ENCODE data around the gene PTPRJ. TPM values are rescaled to one million over a fixed set of nuclear protein-coding genes. Genes with fewer than 3 reads are reported as not detected.

Gene PTPRJ
- total and polyA plus RNA-seq, 2 donors (not counting 1 experiment from before 2014, with no cell fraction given), result 11.2 to 20.0 TPM

DNA sequence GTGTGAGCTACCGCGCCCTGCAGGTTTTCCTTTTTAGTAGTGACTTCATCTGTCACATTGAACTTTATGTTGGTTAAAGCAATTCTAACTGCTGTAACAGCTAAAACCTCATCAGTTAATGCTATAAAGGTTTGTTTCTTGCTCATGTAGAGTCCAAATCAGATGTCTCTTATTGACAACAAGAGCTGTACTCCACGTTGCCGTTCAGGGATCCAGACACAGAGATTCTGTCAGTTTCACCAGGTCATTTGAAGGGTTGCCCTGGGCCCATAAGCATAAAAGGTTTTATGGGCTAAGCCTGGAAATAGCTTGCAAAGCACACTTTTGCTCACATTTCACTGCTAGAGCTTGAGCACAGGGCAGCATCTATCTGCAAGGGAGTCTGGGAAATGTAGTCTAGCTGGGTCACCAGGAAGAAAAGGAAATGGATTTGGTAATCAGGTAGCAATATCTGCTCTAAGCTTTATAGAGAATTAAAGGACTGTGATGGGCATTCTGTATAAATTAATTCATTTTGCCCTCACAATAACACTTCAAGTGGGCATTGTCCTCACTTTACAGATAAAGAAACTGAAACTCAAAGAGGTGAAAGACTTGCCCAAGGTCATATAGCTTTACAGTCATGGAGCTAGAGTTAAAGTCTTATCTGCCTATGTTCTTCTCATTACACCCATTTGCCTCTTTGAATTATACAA lies 25.2 kb upstream of the PTPRJ start:
- no peak for ATAC-seq (ENCODE audit: low read depth)
- H3K27me3 Mint-ChIP-seq, result no peaks in the 10 kb centered on the region

DNA sequence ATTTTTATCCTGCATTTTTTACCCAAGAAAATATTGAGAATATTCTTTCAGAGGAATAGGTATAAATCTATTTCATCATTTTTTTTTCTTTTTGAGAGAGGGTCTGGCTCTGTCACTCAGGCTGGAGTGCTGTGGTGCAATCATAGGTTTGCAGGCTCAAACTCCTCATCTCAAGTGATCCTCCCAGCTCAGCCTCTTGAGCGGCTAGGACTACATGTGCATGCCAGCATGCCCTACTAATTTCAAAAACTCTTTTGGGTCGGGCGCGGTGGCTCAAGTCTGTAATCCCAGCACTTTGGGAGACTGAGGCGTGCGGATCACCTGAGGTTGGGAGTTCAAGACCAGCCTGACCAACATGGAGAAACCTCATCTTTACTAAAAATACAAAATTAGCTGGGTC lies 20.3 kb upstream of the PTPRJ start:
- 86% methylated on average over 1 of the region's 6 CpGs for WGBS (ENCODE audit: insufficient coverage)
- H3K79me2 ChIP-seq (ENCODE audit: control insufficient read depth, insufficient read depth, low read length), result no peaks in the 10 kb centered on the region
- TF ChIP-seq EZH2 (IDR thresholded peaks at IDR 0.05; ENCODE audit: borderline replicate concordance, insufficient read depth, low read depth, low read length, poor library complexity, severe bottlenecking), result no peak
- TF ChIP-seq, protein P1, sequence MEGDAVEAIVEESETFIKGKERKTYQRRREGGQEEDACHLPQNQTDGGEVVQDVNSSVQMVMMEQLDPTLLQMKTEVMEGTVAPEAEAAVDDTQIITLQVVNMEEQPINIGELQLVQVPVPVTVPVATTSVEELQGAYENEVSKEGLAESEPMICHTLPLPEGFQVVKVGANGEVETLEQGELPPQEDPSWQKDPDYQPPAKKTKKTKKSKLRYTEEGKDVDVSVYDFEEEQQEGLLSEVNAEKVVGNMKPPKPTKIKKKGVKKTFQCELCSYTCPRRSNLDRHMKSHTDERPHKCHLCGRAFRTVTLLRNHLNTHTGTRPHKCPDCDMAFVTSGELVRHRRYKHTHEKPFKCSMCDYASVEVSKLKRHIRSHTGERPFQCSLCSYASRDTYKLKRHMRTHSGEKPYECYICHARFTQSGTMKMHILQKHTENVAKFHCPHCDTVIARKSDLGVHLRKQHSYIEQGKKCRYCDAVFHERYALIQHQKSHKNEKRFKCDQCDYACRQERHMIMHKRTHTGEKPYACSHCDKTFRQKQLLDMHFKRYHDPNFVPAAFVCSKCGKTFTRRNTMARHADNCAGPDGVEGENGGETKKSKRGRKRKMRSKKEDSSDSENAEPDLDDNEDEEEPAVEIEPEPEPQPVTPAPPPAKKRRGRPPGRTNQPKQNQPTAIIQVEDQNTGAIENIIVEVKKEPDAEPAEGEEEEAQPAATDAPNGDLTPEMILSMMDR (IDR thresholded peaks at IDR 0.05), result no peak
- H3K27ac ChIP-seq (ENCODE audit: low read length in 2 of 2), result no peak overlapping the region
- ATAC-seq (ENCODE audit: low read depth), result no peak
- no peaks in the 10 kb centered on the region for H3K27me3 Mint-ChIP-seq
- peaks cover 4 to 7% of the 10 kb centered on the region in 2 donors for H3K4me1 ChIP-seq (ENCODE audit: control insufficient read depth in 2 of 2, insufficient read depth in 2 of 2, low read length in 2 of 2)
- no peaks in the 10 kb centered on the region for H4K20me1 ChIP-seq (ENCODE audit: control insufficient read depth, insufficient read depth, low read length, poor library complexity, severe bottlenecking)
- intact Hi-C loops (cut with micrococcal nuclease), result no loop called here
- H3K9ac ChIP-seq (ENCODE audit: low read length), result no peak overlapping the region
- H3K36me3 ChIP-seq (replicated peaks in 1 of 2; ENCODE audit: control extremely low read depth in 1 of 2, control insufficient read depth in 1 of 2, extremely low read depth in 1 of 2, insufficient read depth in 2 of 2, low read length in 1 of 2), result no peaks in the 10 kb centered on the region
- no peaks in the 10 kb centered on the region for H3K9me3 Mint-ChIP-seq (ENCODE audit: insufficient read depth)
- H3K4me3 Mint-ChIP-seq, result no peak overlapping the region
- no peak overlapping the region for H3K4me3 ChIP-seq (ENCODE audit: control extremely low read depth in 1 of 5, extremely low read depth in 1 of 5, insufficient read depth in 1 of 5, low read depth in 2 of 5, low read length in 4 of 5)
- H3K9me3 ChIP-seq (ENCODE audit: control extremely low read depth in 1 of 3, control insufficient read depth in 2 of 3, insufficient read depth in 1 of 3, low read length in 2 of 3), result peaks cover 0 to 4% (median 0%) of the 10 kb centered on the region in 3 donors
- H3K27ac Mint-ChIP-seq, result no peak overlapping the region
- H3K4me2 ChIP-seq (replicated peaks; ENCODE audit: low read depth, low read length, poor library complexity, severe bottlenecking), result no peak overlapping the region
- POLR2A ChIA-PET, result interaction anchor here (1.0 kb wide), 1 partner anchor 95 kb away, joined by 3 read pairs; no protein-coding TSS in a partner anchor
- CTCF ChIA-PET, result no interaction called here
- no peak overlapping the region for H2AFZ ChIP-seq (ENCODE audit: insufficient read depth, low read depth, low read length, poor library complexity, severe bottlenecking)
- no peak for DNase-seq
- no peaks in the 10 kb centered on the region for H3K27me3 ChIP-seq (replicated peaks in 1 of 4; ENCODE audit: control extremely low read depth in 1 of 4, control insufficient read depth in 3 of 4, insufficient read depth in 4 of 4, low read length in 3 of 4)
- H3K4me1 Mint-ChIP-seq, result peaks cover 10% of the 10 kb centered on the region

More for the DNA sequence above, 25.2 kb upstream of the PTPRJ start:
- TF ChIP-seq, protein P1 (IDR thresholded peaks at IDR 0.05), result no peak
- TF ChIP-seq EZH2 (IDR thresholded peaks at IDR 0.05; ENCODE audit: borderline replicate concordance, insufficient read depth, low read depth, low read length, poor library complexity, severe bottlenecking), result no peak
- ChIA-PET CTCF (interaction anchor here (1.2 to 1.5 kb wide), 3 partner anchors 10 to 154 kb away, joined by 3 to 8 read pairs (median 5); no protein-coding TSS in a partner anchor), POLR2A (interaction anchor here (0.6 to 1.3 kb wide), 3 partner anchors 9 to 150 kb away, joined by 3 read pairs; no protein-coding TSS in a partner anchor)
- Histone ChIP-seq H3K4me3 (ENCODE audit: control extremely low read depth in 1 of 5, extremely low read depth in 1 of 5, insufficient read depth in 1 of 5, low read depth in 2 of 5, low read length in 4 of 5) (no peak overlapping the region), H3K36me3 (replicated peaks in 1 of 2; ENCODE audit: control extremely low read depth in 1 of 2, control insufficient read depth in 1 of 2, extremely low read depth in 1 of 2, insufficient read depth in 2 of 2, low read length in 1 of 2) (no peaks in the 10 kb centered on the region), H4K20me1 (ENCODE audit: control insufficient read depth, insufficient read depth, low read length, poor library complexity, severe bottlenecking) (no peaks in the 10 kb centered on the region), H3K4me2 (replicated peaks; ENCODE audit: low read depth, low read length, poor library complexity, severe bottlenecking) (no peak overlapping the region), H3K79me2 (ENCODE audit: control insufficient read depth, insufficient read depth, low read length) (no peaks in the 10 kb centered on the region), H3K9ac (ENCODE audit: low read length) (no peak overlapping the region), H3K4me1 (ENCODE audit: control insufficient read depth in 2 of 2, insufficient read depth in 2 of 2, low read length in 2 of 2) (peaks cover 14 to 19% of the 10 kb centered on the region in 2 donors), H3K27ac (ENCODE audit: low read length in 2 of 2) (peak overlapping the region in 1 of 2 donors; percentile 31), H3K27me3 (replicated peaks in 1 of 4; ENCODE audit: control extremely low read depth in 1 of 4, control insufficient read depth in 3 of 4, insufficient read depth in 4 of 4, low read length in 3 of 4) (no peaks in the 10 kb centered on the region), H2AFZ (ENCODE audit: insufficient read depth, low read depth, low read length, poor library complexity, severe bottlenecking) (no peak overlapping the region), H3K9me3 (ENCODE audit: control extremely low read depth in 1 of 3, control insufficient read depth in 2 of 3, insufficient read depth in 1 of 3, low read length in 2 of 3) (no peaks in the 10 kb centered on the region)
- 93% methylated on average over 2 of the region's 4 CpGs for WGBS (ENCODE audit: insufficient coverage)
- peak overlapping the region; percentile 53 for H3K27ac Mint-ChIP-seq
- intact Hi-C loops (cut with micrococcal nuclease), result no loop called here
- no peak for DNase-seq
- H3K9me3 Mint-ChIP-seq (ENCODE audit: insufficient read depth), result no peaks in the 10 kb centered on the region
- no peak overlapping the region for H3K4me3 Mint-ChIP-seq
- peaks cover 23% of the 10 kb centered on the region for H3K4me1 Mint-ChIP-seq
